ENCODE measurements around the gene MYO16.

MYO16 gene

GRCh38 chr13:109118521-109118920 is 489.1 kb downstream of the MYO16 start:
- Histone ChIP-seq H3K4me3 (no peak overlapping the region), H3K27ac (no peak overlapping the region), H3K36me3 (no peaks in the 10 kb centered on the region), H3K27me3 (no peaks in the 10 kb centered on the region), H3K4me1 (no peaks in the 10 kb centered on the region), H3K9me3 (no peaks in the 10 kb centered on the region)
- no peak for DNase-seq
- intact Hi-C loops (cut with DNase I; ENCODE audit: low total_unique reads) = no loop called here
- TF ChIP-seq, protein P1, sequence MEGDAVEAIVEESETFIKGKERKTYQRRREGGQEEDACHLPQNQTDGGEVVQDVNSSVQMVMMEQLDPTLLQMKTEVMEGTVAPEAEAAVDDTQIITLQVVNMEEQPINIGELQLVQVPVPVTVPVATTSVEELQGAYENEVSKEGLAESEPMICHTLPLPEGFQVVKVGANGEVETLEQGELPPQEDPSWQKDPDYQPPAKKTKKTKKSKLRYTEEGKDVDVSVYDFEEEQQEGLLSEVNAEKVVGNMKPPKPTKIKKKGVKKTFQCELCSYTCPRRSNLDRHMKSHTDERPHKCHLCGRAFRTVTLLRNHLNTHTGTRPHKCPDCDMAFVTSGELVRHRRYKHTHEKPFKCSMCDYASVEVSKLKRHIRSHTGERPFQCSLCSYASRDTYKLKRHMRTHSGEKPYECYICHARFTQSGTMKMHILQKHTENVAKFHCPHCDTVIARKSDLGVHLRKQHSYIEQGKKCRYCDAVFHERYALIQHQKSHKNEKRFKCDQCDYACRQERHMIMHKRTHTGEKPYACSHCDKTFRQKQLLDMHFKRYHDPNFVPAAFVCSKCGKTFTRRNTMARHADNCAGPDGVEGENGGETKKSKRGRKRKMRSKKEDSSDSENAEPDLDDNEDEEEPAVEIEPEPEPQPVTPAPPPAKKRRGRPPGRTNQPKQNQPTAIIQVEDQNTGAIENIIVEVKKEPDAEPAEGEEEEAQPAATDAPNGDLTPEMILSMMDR (IDR thresholded peaks at IDR 0.05) = no peak

DNA sequence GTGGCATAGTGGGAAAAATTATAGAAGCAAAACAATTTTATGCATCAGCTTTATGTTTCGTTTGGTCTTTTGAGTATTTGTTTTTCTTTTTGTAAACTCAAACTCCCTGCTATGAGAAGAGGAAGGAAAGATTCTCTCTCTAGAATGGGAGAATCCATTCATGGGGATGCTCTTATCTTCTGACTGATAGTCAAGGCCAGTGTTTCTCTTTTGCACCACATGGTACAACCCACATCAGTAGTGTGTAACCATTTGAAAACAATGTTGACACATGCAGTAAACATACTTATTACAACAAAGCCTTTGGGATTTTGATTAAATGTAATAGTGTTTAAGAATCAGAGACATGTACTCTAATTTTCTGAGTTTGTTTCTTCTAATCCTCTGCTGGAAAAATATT is 490.5 kb downstream of the MYO16 start:
- intact Hi-C loops (cut with DNase I; ENCODE audit: low total_unique reads) = no loop called here
- H3K9me3 ChIP-seq = no peaks in the 10 kb centered on the region
- no peaks in the 10 kb centered on the region for H3K4me1 ChIP-seq
- no peak overlapping the region for H3K27ac ChIP-seq
- H3K27me3 ChIP-seq = no peaks in the 10 kb centered on the region
- H3K36me3 ChIP-seq = no peaks in the 10 kb centered on the region
- no peak overlapping the region for H3K4me3 ChIP-seq
- DNase-seq = no peak
- TF ChIP-seq, protein P1 (IDR thresholded peaks at IDR 0.05) = no peak

DNA sequence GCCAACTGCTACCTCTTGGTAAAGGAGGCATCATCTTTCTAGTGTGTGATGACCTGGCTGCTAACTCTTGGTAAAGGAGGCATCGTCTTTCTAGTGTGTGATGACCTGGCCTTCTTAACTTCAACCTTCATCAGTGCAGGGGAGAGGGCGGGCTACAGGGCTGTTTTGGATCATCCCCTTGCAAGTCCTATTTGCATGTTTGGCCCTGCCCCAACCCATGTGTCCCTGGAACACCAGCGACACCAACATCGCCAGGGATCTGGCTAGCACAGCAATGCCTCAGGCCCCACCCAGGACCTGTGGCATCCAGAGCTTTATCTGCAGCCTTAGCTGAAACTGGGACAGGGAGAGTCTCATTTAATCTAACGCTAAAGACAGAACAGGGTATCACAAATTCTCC is 492.4 kb downstream of the MYO16 start:
- H3K9me3 ChIP-seq = no peaks in the 10 kb centered on the region
- no peaks in the 10 kb centered on the region for H3K36me3 ChIP-seq
- no peak for DNase-seq
- intact Hi-C loops (cut with DNase I; ENCODE audit: low total_unique reads) = no loop called here
- H3K27me3 ChIP-seq = no peaks in the 10 kb centered on the region
- no peaks in the 10 kb centered on the region for H3K4me1 ChIP-seq
- H3K4me3 ChIP-seq = no peak overlapping the region
- no peak overlapping the region for H3K27ac ChIP-seq
- TF ChIP-seq, protein P1 (IDR thresholded peaks at IDR 0.05) = no peak

DNA sequence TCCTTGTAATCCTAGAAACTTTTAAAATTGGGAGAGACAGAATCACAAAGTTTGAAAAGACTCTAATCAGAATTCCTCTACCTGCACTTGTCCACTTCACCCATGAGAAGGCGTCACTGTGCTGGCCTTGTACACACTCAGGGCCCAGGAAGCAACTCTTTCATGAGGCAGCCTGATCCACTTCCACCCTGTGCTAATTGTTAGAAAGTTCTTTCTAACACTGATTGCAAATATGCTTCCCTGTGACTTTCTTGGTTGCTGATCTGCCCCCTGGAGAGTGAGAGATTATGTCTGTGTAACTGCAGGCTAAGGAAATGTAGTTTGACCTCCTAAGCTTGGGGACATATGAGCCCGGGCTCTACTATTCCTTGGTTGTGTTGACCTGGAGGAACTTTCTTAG is 494.6 kb downstream of the MYO16 start:
- Histone ChIP-seq H3K36me3 (no peaks in the 10 kb centered on the region), H3K9me3 (no peaks in the 10 kb centered on the region), H3K4me3 (no peak overlapping the region), H3K27me3 (no peaks in the 10 kb centered on the region), H3K4me1 (no peaks in the 10 kb centered on the region), H3K27ac (no peak overlapping the region)
- DNase-seq = no peak
- intact Hi-C loops (cut with DNase I; ENCODE audit: low total_unique reads) = no loop called here
- TF ChIP-seq, protein P1 (IDR thresholded peaks at IDR 0.05) = no peak

DNA sequence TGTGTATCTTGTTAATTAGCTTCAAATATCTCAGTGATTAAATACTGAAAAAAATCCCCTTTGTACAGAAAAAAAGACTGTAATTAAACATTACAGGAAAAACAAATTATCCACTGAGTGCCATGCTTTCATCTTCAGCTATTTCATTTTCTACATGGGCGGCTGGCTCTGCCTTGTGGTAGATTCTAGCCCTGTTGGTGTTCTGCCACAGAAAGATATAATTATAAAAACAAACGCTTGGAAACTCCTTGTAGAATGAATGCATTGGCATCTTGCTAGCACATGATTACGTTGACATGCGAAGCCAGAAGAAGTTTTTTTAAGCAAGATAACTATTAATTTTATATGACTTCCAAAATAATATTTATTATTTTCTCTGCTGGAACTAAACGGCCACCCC is 496.8 kb downstream of the MYO16 start:
- Histone ChIP-seq H3K4me1 (peaks cover 0 to 2% (median 0%) of the 10 kb centered on the region in 4 donors), H3K27ac (no peak overlapping the region), H3K9me3 (no peaks in the 10 kb centered on the region), H3K36me3 (no peaks in the 10 kb centered on the region), H3K4me3 (no peak overlapping the region), H3K27me3 (no peaks in the 10 kb centered on the region)
- intact Hi-C loops (cut with DNase I; ENCODE audit: low total_unique reads) = no loop called here
- no peak for DNase-seq
- TF ChIP-seq, protein P1 (IDR thresholded peaks at IDR 0.05) = no peak
